ENCODE measurements around the gene RNF41. TPM values are rescaled to one million over a fixed set of nuclear protein-coding genes. Genes with fewer than 3 reads are reported as not detected.

Gene RNF41
- total and polyA plus RNA-seq, 2 donors (not counting 3 experiments of a cell fraction or from before 2014, with no cell fraction given): 88.3 to 203 TPM

- H3K36me3 ChIP-seq (ENCODE audit: control insufficient read depth in 2 of 2, extremely low read depth in 1 of 2, insufficient read depth in 2 of 2, low read length in 2 of 2): peaks cover 11 to 18% of the 10 kb centered on the region in 2 experiments
- DNase-seq (ENCODE audit: low read depth, low spot score): no peak
- no peak for TF ChIP-seq GATA2 (IDR thresholded peaks at IDR 0.05; ENCODE audit: insufficient read depth, insufficient read length, low read depth, low read length)
- TF ChIP-seq POLR2AphosphoS5 (IDR thresholded peaks at IDR 0.05; ENCODE audit: insufficient read depth, low read depth, low read length): no peak
- no peak for TF ChIP-seq JUN (IDR thresholded peaks at IDR 0.05; ENCODE audit: borderline replicate concordance, insufficient read depth, insufficient read length, low read depth)
- TF ChIP-seq MAX (IDR thresholded peaks at IDR 0.05; ENCODE audit: insufficient read depth, insufficient read length): no peak
- TF ChIP-seq MYC (IDR thresholded peaks at IDR 0.05; ENCODE audit: low read depth, low read length): no peak
- TF ChIP-seq POLR2A (IDR thresholded peaks at IDR 0.05; ENCODE audit: low read depth, low read length): no peak
- TF ChIP-seq CTCF (IDR thresholded peaks at IDR 0.05; ENCODE audit: extremely low read depth in 1 of 2, insufficient read depth in 1 of 2, low read depth in 1 of 2, low read length in 2 of 2): no peak
- TF ChIP-seq FOS (IDR thresholded peaks at IDR 0.05; ENCODE audit: borderline replicate concordance, insufficient read depth, low read length): no peak
- TF ChIP-seq EZH2 (IDR thresholded peaks at IDR 0.05; ENCODE audit: borderline replicate concordance, low read depth, low read length, severe bottlenecking): no peak
- H3K4me2 ChIP-seq (ENCODE audit: insufficient read depth, low read length): peak overlapping the region; percentile 80
- no peak overlapping the region for H3K27ac ChIP-seq (ENCODE audit: insufficient read depth, low read depth, low read length)
- H3K9ac ChIP-seq (replicated peaks; ENCODE audit: extremely low read depth, insufficient read depth, low read length): peak overlapping the region; percentile 81
- H3K4me3 ChIP-seq (replicated peaks in 1 of 3; ENCODE audit: insufficient read depth in 1 of 3, low read depth in 1 of 3, low read length in 3 of 3): peak overlapping the region; percentile 84 to 96 (median 91)
- dilution Hi-C loops (cut with MboI; ENCODE audit: extremely low pct_ligation_motif_present, low sequenced_read_pairs) (no loop called here), intact Hi-C loops (cut with micrococcal nuclease) (loop anchor here (1.0 kb wide), 4 partner anchors 7 to 141 kb away; partner anchors contain the start of genes COQ10A, NABP2 and ZC3H10)
- peaks cover 26% of the 10 kb centered on the region for H3K79me2 ChIP-seq (ENCODE audit: control insufficient read depth, insufficient read depth, low read length)
- H3K9me3 ChIP-seq (replicated peaks; ENCODE audit: control insufficient read depth, insufficient read depth, low read length): no peaks in the 10 kb centered on the region
- ChIA-PET CTCF (interaction anchor here (1.2 to 4.0 kb wide), 9 partner anchors 9 to 205 kb away, joined by 3 to 50 read pairs (median 11); partner anchors contain the start of genes COQ10A, RNF41 and SMARCC2), POLR2A (interaction anchor here (1.6 kb wide), 1 partner anchor 37 kb away, joined by 3 read pairs; the partner anchor contains the start of gene RNF41)
- H4K20me1 ChIP-seq (replicated peaks; ENCODE audit: control insufficient read depth, extremely low read depth, insufficient read depth, low read length): no peaks in the 10 kb centered on the region
- H3K9me1 ChIP-seq (replicated peaks; ENCODE audit: control insufficient read depth, extremely low read depth, insufficient read depth, low read length): no peaks in the 10 kb centered on the region
- peak overlapping the region; percentile 87 for H2AFZ ChIP-seq (ENCODE audit: low read depth, low read length)
- BruUV-seq (replicated peaks): no TSS peak
- no peak for FAIRE-seq
- no peaks in the 10 kb centered on the region for H3K27me3 ChIP-seq (ENCODE audit: control insufficient read depth in 2 of 2, insufficient read depth in 2 of 2, low read length in 2 of 2)
- peaks cover 18% of the 10 kb centered on the region for H3K4me1 ChIP-seq (ENCODE audit: control insufficient read depth, extremely low read depth, insufficient read depth, low read length)
Measured at GRCh38 chr12:56258820-56259183, 37.1 kb upstream of the RNF41 start.

Measured in endothelial cell of umbilical vein (primary cell).